GM23248 (cell line): ENCODE data around the gene MAPK6.

Source experiments
- EZH2 ChIP-seq: fragments of 200-600 bp; sonication (generic); IDR thresholded peaks from 2 replicates; pipeline ENCODE4 v1.6.1; 2018; ENCODE audit warnings: antibody characterized with exemption, mild to moderate bottlenecking; ENCODE audit not compliant: insufficient read depth, poor library complexity, severe bottlenecking
- EZH2phosphoT487 ChIP-seq: fragments of 200-600 bp; sonication (generic); IDR thresholded peaks from 2 replicates; pipeline ENCODE4 v1.6.1; 2018; ENCODE audit warnings: antibody characterized with exemption, moderate library complexity, mild to moderate bottlenecking, low read depth; ENCODE audit not compliant: insufficient read depth

DNA sequence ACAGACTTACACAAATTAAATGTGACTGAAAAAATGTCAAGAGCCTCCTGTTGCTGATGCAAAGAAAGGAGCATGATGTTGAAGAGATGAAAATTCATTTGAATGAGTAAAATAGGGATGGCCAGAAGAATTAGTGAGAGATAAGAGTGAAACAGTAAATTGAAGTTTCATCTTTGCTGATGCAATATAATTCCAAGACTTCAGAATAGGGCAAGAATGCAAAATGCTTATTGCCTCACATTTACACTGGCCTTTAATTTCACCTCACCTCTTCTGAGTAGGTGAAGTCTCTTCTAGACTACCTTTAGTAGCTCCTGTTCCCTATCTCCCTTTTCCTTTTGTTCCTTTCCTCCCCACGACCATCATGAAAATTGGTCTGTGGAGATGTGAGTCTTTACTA is 15.3 kb upstream of the MAPK6 start:
- TF ChIP-seq EZH2 (no peak), EZH2phosphoT487 (no peak)
